ENCODE results near the gene STXBP4. TPM values are rescaled to one million over a fixed set of nuclear protein-coding genes. Genes with fewer than 3 reads are reported as not detected.

The STXBP4 gene
- polyA plus RNA-seq, 3 donors = 0.61 to 8.5 (median 1.5) TPM

GRCh38 chr17:55186937-55187770, 218.6 kb downstream of the STXBP4 start:
- H3K27ac ChIP-seq (ENCODE audit: low read depth, low read length) = no peak overlapping the region
- WGBS, 3 donors = 43 to 70% (median 46%) methylated on average over 8 of the region's 8 CpGs

DNA sequence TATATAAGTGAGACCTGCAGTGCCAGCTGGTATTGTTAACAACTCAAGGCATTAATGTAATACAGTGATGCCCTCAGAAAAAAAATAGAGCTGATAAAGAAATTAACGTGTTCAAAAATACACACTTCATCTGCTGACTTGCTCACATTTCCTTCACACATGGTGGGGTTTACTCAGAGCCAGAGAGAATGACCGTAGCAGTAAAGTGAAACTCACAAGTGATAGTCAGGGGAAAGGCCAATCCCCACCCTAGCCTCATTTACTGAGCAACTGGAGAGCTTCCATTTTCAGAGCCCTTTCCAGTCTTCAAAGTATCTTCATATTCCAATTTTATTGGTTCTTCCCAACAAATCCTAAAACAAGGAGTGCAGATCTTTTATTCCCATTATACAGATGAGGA, 222.2 kb downstream of the STXBP4 start:
- 52 to 82% (median 75%) methylated on average over 2 of the region's 2 CpGs for WGBS, 3 donors
- no peak overlapping the region for H3K27ac ChIP-seq (ENCODE audit: low read depth, low read length)

DNA sequence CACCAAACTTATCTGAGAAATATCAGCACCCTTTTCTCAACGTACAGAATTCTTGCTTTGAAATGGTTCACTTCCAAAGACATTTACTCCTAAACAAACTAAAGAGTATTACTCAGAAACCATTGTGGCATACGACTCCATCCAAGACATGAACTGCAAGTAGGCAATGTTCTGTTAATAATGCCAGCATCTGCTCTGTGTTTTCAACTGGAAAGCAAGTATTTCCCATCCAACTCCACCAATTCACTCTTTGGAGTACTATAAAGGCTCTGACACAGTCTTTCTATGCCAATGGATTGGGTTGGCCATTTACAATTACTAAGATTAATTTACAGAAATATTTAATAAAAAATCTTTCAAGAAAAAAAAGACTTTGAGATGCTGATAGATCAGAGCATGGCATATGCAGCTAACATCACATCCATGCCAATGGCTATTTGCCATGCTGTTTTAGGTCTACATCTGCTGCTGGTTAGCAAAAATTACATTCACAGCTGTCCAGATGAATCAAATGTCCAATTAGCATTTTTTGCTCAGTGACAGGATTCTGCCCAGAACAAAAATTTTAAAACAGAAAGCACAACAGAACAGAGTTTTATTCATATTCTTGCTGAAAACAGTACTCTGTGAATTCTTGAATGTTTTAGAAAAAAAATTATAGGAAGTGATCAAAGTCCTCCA, 230.3 kb downstream of the STXBP4 start:
- 72 to 83% (median 76%) methylated on average over 2 of the region's 2 CpGs for WGBS, 3 donors
- no peak overlapping the region for H3K27ac ChIP-seq (ENCODE audit: low read depth, low read length)

DNA sequence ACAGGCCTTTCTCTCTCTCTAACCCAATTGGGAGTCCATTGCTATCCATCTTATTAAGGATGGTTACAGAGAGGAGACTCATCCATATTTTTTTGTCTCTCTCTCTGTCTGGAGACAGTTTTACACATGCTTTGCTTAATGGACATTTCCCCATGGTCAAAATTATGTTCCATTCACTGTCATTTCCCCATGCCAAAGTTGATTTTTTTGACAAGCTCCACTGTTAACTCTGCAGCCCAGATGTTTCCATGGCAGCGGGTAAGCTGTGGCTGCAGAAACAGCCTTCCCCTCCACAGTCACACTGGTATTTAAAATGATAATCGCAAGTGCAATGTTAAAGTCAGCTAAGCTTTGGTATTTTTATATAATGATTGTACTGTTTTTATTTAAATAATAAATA, 232.3 kb downstream of the STXBP4 start:
- WGBS, 3 donors = 56 to 82% (median 65%) methylated on average over 2 of the region's 2 CpGs
- H3K27ac ChIP-seq (ENCODE audit: low read depth, low read length) = no peak overlapping the region

DNA sequence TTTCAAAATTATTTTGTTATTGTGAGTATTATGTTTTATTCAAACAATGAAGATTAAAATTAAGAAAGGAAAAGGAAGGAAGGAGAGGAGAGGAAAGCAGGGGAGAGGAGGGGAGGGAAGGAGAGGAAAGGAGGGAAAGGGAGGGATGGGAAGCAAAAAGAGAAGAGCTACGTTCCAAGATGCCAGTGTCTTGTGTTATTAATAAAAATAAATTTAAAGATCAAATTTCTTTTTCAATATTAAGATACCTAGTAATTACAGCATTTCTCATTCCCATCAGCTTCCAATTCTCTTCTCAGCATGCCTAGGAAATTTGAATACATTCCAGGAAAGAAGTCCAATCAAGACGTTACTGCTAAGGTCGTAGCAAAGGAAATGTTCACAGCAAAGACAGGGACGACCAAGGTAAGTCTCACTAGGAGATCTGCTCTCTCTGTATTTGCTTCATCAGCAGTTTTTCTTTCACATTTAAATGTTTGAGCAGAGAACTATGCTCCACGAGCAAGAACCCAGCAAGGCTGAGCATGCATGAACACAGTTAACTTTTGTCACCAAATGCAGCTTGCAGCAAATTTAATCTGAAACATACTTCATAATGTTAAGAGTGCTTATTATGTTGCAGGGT, 232.9 kb downstream of the STXBP4 start:
- no peak overlapping the region for H3K27ac ChIP-seq (ENCODE audit: low read depth, low read length)
- 8 to 40% (median 15%) methylated on average over 5 of the region's 5 CpGs for WGBS, 3 donors

GRCh38 chr17:55202896-55203295, 234.3 kb downstream of the STXBP4 start:
- no peak overlapping the region for H3K27ac ChIP-seq (ENCODE audit: low read depth, low read length)

DNA sequence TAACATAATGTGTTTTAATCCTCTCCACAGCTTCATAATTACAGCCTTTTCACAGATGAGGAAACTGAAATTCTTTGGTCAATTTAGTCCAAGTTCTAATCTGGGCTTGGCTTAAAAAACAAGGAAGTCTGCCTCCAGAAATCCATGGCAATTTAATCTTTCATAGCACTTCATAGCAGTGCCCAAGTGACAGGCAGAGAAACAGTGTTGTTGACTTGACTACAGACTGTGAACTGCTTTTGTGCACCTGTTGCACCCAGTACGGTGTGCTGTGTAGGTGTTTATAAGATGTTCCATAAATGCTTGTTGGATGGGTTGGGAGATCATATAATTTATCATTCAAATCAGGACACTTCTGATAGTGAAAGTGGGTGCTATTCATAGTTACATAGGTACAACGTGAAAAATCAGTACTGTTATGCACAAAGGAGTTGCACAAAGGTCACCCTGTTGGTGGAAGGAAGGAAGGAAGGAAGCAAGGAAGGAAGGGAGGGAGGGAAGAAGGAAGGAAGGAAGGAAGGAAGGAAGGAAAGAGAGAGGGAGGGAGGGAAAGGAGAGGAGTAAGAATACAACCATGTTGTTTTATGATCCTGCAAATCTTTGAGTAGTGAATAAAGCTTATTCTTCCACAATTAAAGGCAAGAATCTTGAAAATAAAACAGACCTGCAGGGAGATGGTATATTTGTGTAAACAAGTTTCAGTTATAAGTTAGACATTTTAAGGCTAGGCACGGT, 239.7 kb downstream of the STXBP4 start:
- WGBS, 3 donors = 58 to 81% (median 71%) methylated on average over 3 of the region's 3 CpGs
- H3K27ac ChIP-seq (ENCODE audit: low read depth, low read length) = no peak overlapping the region

More at GRCh38 chr17:55202896-55203295, 234.3 kb downstream of the STXBP4 start:
- 79 to 82% (median 80%) methylated on average over 2 of the region's 2 CpGs for WGBS, 3 donors

DNA sequence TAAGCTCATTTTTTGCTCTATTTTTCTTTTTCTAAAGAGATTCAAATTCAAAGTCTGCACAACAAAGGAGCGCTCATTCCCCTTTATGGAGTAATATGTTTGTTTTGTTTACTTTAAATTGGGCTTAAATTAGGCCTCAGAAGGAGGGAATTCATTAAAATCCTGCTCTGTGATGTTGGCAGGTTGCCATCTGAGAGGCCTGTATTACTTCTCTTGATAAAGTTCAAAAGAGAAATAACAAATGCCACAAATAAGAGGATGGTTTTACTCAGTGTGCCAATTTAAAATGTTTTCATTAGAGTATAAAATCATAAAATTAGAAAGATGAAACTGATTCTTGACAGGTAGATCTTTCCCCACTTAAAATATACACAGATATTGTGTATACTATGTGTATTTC, 241.7 kb downstream of the STXBP4 start:
- H3K27ac ChIP-seq (ENCODE audit: low read depth, low read length) = no peak overlapping the region
- 83 to 100% (median 89%) methylated on average over 1 of the region's 1 CpG for WGBS, 3 donors

- WGBS, 3 donors = 90 to 96% (median 94%) methylated on average over 5 of the region's 5 CpGs
- H3K27ac ChIP-seq (ENCODE audit: low read depth, low read length) = no peak overlapping the region
These were observed 244.3 kb downstream of the STXBP4 start for GRCh38 chr17:55212880-55213279.

DNA sequence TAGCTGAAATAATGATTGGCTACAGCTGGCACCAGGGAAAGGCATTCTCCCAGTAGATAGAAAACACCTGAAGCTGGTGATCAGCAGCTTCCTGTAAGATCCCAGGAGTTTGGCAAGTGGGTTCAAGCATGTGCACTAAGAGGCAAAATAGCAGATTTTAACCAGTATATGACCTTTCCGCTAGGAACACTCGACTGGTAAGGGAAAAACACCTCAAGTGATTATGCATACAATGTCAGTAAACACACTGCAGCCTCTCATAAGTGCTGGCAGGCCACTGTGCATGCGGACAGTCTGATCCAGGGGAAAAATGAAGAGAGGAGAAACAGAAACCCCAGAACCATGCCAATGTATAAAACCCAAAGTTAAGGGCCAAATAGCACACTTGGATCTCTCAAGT, 247.1 kb downstream of the STXBP4 start:
- 95 to 96% (median 95%) methylated on average over 3 of the region's 3 CpGs for WGBS, 3 donors
- H3K27ac ChIP-seq (ENCODE audit: low read depth, low read length) = no peak overlapping the region

- no peak overlapping the region for H3K27ac ChIP-seq (ENCODE audit: low read depth, low read length)
- WGBS, 3 donors = 37 to 79% (median 51%) methylated on average over 3 of the region's 3 CpGs
These were observed 248.3 kb downstream of the STXBP4 start for GRCh38 chr17:55216888-55217287.

DNA sequence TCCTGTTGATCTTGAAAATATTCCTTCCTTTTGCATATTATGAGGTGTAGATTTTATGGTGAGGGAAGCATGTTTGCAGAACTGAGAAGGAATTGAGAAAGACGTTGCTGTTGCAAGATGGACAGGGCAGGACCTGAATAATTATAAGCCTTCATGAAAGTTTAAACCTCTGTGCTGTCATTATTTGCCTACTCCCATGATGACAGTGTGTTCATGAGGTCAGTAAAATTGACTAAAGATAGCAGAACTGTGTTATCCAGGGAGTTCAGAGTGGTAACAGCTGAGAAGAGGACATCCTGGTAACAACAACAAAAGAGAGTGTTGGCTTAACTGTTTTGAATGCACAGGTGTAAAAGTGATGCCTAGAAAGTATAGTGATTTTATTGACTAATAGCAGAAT, 250.9 kb downstream of the STXBP4 start:
- no peak overlapping the region for H3K27ac ChIP-seq (ENCODE audit: low read depth, low read length)
- WGBS, 3 donors = 22 to 53% (median 31%) methylated on average over 1 of the region's 1 CpG

- WGBS, 3 donors = 32 to 61% (median 44%) methylated on average over 3 of the region's 3 CpGs
- no peak overlapping the region for H3K27ac ChIP-seq (ENCODE audit: low read depth, low read length)
These were observed 251.4 kb downstream of the STXBP4 start for GRCh38 chr17:55219934-55220333.

Other genes with a start within 250 kb of the STXBP4 start
- gene TOM1L1, start 67.9 kb upstream of the STXBP4 start, polyA plus RNA-seq = 10 to 100 TPM in 2 of 3 donors, 1 to 10 TPM in 1; 4.9 to 30.7 (median 12.0) TPM
- gene COX11, start 111 bp upstream of the STXBP4 start, polyA plus RNA-seq = 10 to 100 TPM; 17.8 to 34.4 (median 32.7) TPM

Measured in adipose tissue (tissue), 3 donors.